Liver (tissue), 9 donors: Measurements from ENCODE around the gene SLC11A2. TPM values are rescaled to one million over a fixed set of nuclear protein-coding genes. Genes with fewer than 3 reads are reported as not detected.

Source experiments
- DNase-seq: peaks from one replicate; pipeline ENCODE4 v3.0.0-alpha.2; 2017; ENCODE audit warnings: low spot score
- H3K27ac ChIP-seq, 2 donors: one replicate each; pipeline ENCODE4 v1.7.0; 2013; ENCODE audit warnings: inconsistent platforms in 2 of 2, low read length in 2 of 2, control low read depth in 1 of 2, low read depth in 1 of 2, mild to moderate bottlenecking in 1 of 2
- H3K27me3 ChIP-seq, 4 donors: one replicate each; pipeline versions ENCODE4 v1.6.1 to v1.7.0; 2013; ENCODE audit warnings: low read length in 3 of 4, inconsistent platforms in 1 of 4, mild to moderate bottlenecking in 1 of 4, moderate library complexity in 1 of 4; ENCODE audit not compliant: control insufficient read depth in 4 of 4, insufficient read depth in 4 of 4
- H3K36me3 ChIP-seq, 4 donors: one replicate each; pipeline versions ENCODE4 v1.6.1 to v1.7.0; 2013; ENCODE audit warnings: low read length in 3 of 4, mild to moderate bottlenecking in 3 of 4, low read depth in 1 of 4, moderate library complexity in 1 of 4; ENCODE audit not compliant: control insufficient read depth in 4 of 4, insufficient read depth in 3 of 4
- H3K4me1 ChIP-seq, 4 donors: one replicate each; pipeline versions ENCODE4 v1.6.1 to v1.7.0; 2013; ENCODE audit warnings: low read length in 3 of 4, mild to moderate bottlenecking in 3 of 4, moderate library complexity in 1 of 4; ENCODE audit not compliant: control insufficient read depth in 4 of 4, insufficient read depth in 4 of 4
- H3K4me3 ChIP-seq, 3 donors: one replicate each; pipeline versions ENCODE4 v1.6.1 to v1.7.0; 2013; ENCODE audit warnings: low read length in 3 of 3, control low read depth in 1 of 3, low read depth in 1 of 3, mild to moderate bottlenecking in 1 of 3
- H3K9ac ChIP-seq, 2 donors: one replicate each; pipeline ENCODE4 v1.7.0; 2013; ENCODE audit warnings: low read length in 2 of 2, mild to moderate bottlenecking in 2 of 2, moderate library complexity in 2 of 2, control low read depth in 1 of 2, low read depth in 1 of 2
- H3K9me3 ChIP-seq, 4 donors: one replicate each; pipeline versions ENCODE4 v1.6.1 to v1.7.0; 2013; ENCODE audit warnings: low read length in 3 of 4; ENCODE audit not compliant: control insufficient read depth in 4 of 4
- ATF3 ChIP-seq: IDR thresholded peaks from 2 replicates; pipeline ENCODE4 v1.6.1; 2016; ENCODE audit warnings: antibody characterized with exemption
- CTCF ChIP-seq: fragments of 150-350 bp; IDR thresholded peaks from 2 replicates; pipeline ENCODE4 v1.5.1; 2017; ENCODE audit warnings: improper control_type of control experiment, low read depth, low read length; ENCODE audit not compliant: missing input control
- EGR1 ChIP-seq, 2 donors: IDR thresholded peaks; 2 replicates each; pipeline ENCODE4 v1.6.1; 2016 to 2018; ENCODE audit warnings: antibody characterized with exemption in 2 of 2, low read depth in 2 of 2
- FOXA1 ChIP-seq: IDR thresholded peaks from 2 replicates; pipeline ENCODE4 v1.6.1; 2016; ENCODE audit warnings: antibody characterized with exemption
- FOXA2 ChIP-seq: IDR thresholded peaks from 2 replicates; pipeline ENCODE4 v1.6.1; 2016; ENCODE audit warnings: antibody characterized with exemption
- GABPA ChIP-seq, 2 donors: IDR thresholded peaks in 1 of 2; conservative IDR thresholded peaks in 1 of 2; 2 replicates each; pipeline ENCODE4 v1.6.1; 2016; ENCODE audit warnings: antibody characterized with exemption in 2 of 2, mild to moderate bottlenecking in 1 of 2, moderate library complexity in 1 of 2
- HNF4A ChIP-seq, 2 donors: conservative IDR thresholded peaks; 2 replicates each; pipeline ENCODE4 v1.6.1; 2016; ENCODE audit warnings: antibody characterized with exemption in 2 of 2, mild to moderate bottlenecking in 2 of 2
- HNF4G ChIP-seq: IDR thresholded peaks from 2 replicates; pipeline ENCODE4 v1.6.1; 2016; ENCODE audit warnings: antibody characterized with exemption
- JUND ChIP-seq, 2 donors: IDR thresholded peaks; 2 replicates each; pipeline ENCODE4 v1.6.1; 2016; ENCODE audit warnings: antibody characterized with exemption in 2 of 2
- MAX ChIP-seq: IDR thresholded peaks from 2 replicates; pipeline ENCODE4 v1.6.1; 2016; ENCODE audit warnings: antibody characterized with exemption
- NR2F2 ChIP-seq: IDR thresholded peaks from 2 replicates; pipeline ENCODE4 v1.6.1; 2016; ENCODE audit warnings: antibody characterized with exemption
- RAD21 ChIP-seq, 2 donors: IDR thresholded peaks; 2 replicates each; pipeline ENCODE4 v1.6.1; 2016; ENCODE audit warnings: antibody characterized with exemption in 2 of 2, mild to moderate bottlenecking in 2 of 2
- REST ChIP-seq: IDR thresholded peaks from 2 replicates; pipeline ENCODE4 v1.6.1; 2016; ENCODE audit warnings: antibody characterized with exemption, mild to moderate bottlenecking
- RXRA ChIP-seq, 2 donors: IDR thresholded peaks; 2 replicates each; pipeline ENCODE4 v1.6.1; 2017 to 2018; ENCODE audit warnings: antibody characterized with exemption in 2 of 2, mild to moderate bottlenecking in 1 of 2
- SP1 ChIP-seq: IDR thresholded peaks from 2 replicates; pipeline ENCODE4 v1.6.1; 2018; ENCODE audit warnings: antibody characterized with exemption, mild to moderate bottlenecking
- TAF1 ChIP-seq: conservative IDR thresholded peaks from 2 replicates; pipeline ENCODE4 v1.6.1; 2016; ENCODE audit warnings: antibody characterized with exemption, mild to moderate bottlenecking
- YY1 ChIP-seq: IDR thresholded peaks from 2 replicates; pipeline ENCODE4 v1.6.1; 2016; ENCODE audit warnings: antibody characterized with exemption, mild to moderate bottlenecking
- ZBTB33 ChIP-seq: IDR thresholded peaks from 2 replicates; pipeline ENCODE4 v1.6.1; 2016; ENCODE audit warnings: antibody characterized with exemption
- WGBS: extraction: QIAGEN DNeasy Blood & Tissue Kit; methylation state at CpG from one replicate; pipeline ENCODE4 v1.1.7; 2013; 5-methylcytosine and 5-hydroxymethylcytosine counted together
- polyA plus RNA-seq, 2 donors: library from polyadenylated mRNA; stranded (reverse) in 1 of 2; unstranded in 1 of 2; fragments of 200-250 nt in 1 of 2; fragments of >200 nt in 1 of 2; fragmentation: Nextera tagmentation in 1 of 2; extraction: Ambion mirVana in 1 of 2; gene quantifications; one replicate each; pipeline versions ENCODE4 v1.2.1 to v1.2.3, GENCODE V29; 2013 to 2015
- total RNA-seq, 2 donors: library from RNA; depleted of rRNA; stranded (reverse); fragments of >200 nt; gene quantifications; one replicate each; pipeline ENCODE4 v1.2.3, GENCODE V29; 2014
- donor health status: healthy.
- donor health status: healthy.
- donor health status: healthy.
- donor health status: healthy.
- donor health status: healthy.

Gene SLC11A2
- total and polyA plus RNA-seq, 4 donors = 15.2 to 108 (median 52.2) TPM

- Histone ChIP-seq H3K27me3 (no peaks in the 10 kb centered on the region), H3K27ac (peak overlapping the region; percentile 86 to 98), H3K9ac (peak overlapping the region; percentile 77 to 91), H3K4me1 (peaks cover 0 to 23% (median 17%) of the 10 kb centered on the region in 4 donors), H3K4me3 (peak overlapping the region; percentile 71 to 81 (median 78)), H3K9me3 (no peaks in the 10 kb centered on the region), H3K36me3 (peaks cover 6 to 14% (median 10%) of the 10 kb centered on the region in 4 donors)
- WGBS = 12% methylated on average over 14 of the region's 14 CpGs
- peak; percentile 46 for DNase-seq
- TF ChIP-seq JUND (IDR thresholded peaks at IDR 0.05) (no peak), YY1 (no peak), FOXA1 (no peak), NR2F2 (no peak), RXRA (IDR thresholded peaks at IDR 0.05) (no peak), TAF1 (no peak), HNF4A (conservative IDR thresholded peaks at IDR 0.05) (no peak), GABPA (IDR thresholded peaks at IDR 0.05 in 1 of 2, conservative IDR thresholded peaks at IDR 0.05 in 1 of 2) (no peak), CTCF (no peak), FOXA2 (no peak)
Observed at GRCh38 chr12:51048661-51049251, 22.6 kb upstream of the SLC11A2 start.

- Histone ChIP-seq H3K9ac (peak within 1 kb of the TSS; percentile 91 to 92), H3K9me3 (no peaks in the 10 kb centered on the region), H3K4me1 (peaks cover 0 to 23% (median 17%) of the 10 kb centered on the region in 4 donors), H3K27me3 (no peaks in the 10 kb centered on the region), H3K36me3 (peaks cover 0 to 8% (median 5%) of the 10 kb centered on the region in 4 donors), H3K27ac (peak within 1 kb of the TSS; percentile 86 to 98), H3K4me3 (peak within 1 kb of the TSS; percentile 71 to 81 (median 78))
- TF ChIP-seq REST = peak; percentile 83
- peak; percentile 81 for TF ChIP-seq SP1
- TF ChIP-seq NR2F2 = peak; percentile 74
- no peak for TF ChIP-seq ATF3
- peak; percentile 96 for TF ChIP-seq YY1
- TF ChIP-seq EGR1 (IDR thresholded peaks at IDR 0.05; ENCODE audit: low read depth in 2 of 2) = no peak
- no peak for TF ChIP-seq FOXA2
- TF ChIP-seq MAX = peak; percentile 30
- peak; percentile 77 to 85 for TF ChIP-seq RXRA (IDR thresholded peaks at IDR 0.05)
- peak; percentile 85 to 88 for TF ChIP-seq RAD21 (IDR thresholded peaks at IDR 0.05)
- TF ChIP-seq ZBTB33 = peak; percentile 20
- TF ChIP-seq JUND (IDR thresholded peaks at IDR 0.05) = peak in 1 of 2 donors; percentile 67
- TF ChIP-seq GABPA (IDR thresholded peaks at IDR 0.05 in 1 of 2, conservative IDR thresholded peaks at IDR 0.05 in 1 of 2) = peak; percentile 37 to 89
- no peak for TF ChIP-seq FOXA1
- TF ChIP-seq HNF4A (conservative IDR thresholded peaks at IDR 0.05) = peak; percentile 37 to 74
- TF ChIP-seq HNF4G = no peak
- TF ChIP-seq TAF1 = peak; percentile 90
- peak; percentile 75 for TF ChIP-seq CTCF
- peak; percentile 93 for DNase-seq
- 4% methylated on average over 51 of the region's 51 CpGs for WGBS
Observed at GRCh38 chr12:51047655-51048540, 21.7 kb upstream of the SLC11A2 start, which contains the start of gene LETMD1. Gene LETMD1, plus strand, starts transcription at chr12:51048327. Its CDS starts 30 bp downstream, at chr12:51048357.
